GM18499 (cell line): ENCODE measurements around the gene ATG4C.

ENCODE experiments used
- ATAC-seq: cut with Tn5 transposase; IDR thresholded peaks from one replicate; pipeline ENCODE4 v1.9.1; 2021; ENCODE audit warnings: moderate number of reproducible peaks; ENCODE audit not compliant: insufficient read depth, unreplicated experiment

ATG4C gene

GRCh38 chr1:62900566-62900965 is 116.6 kb downstream of the ATG4C start:
- ATAC-seq: no peak

- ATAC-seq: no peak
These were observed 117.7 kb downstream of the ATG4C start for GRCh38 chr1:62901650-62902049.

GRCh38 chr1:62903522-62903921 is 119.6 kb downstream of the ATG4C start:
- ATAC-seq: no peak

GRCh38 chr1:62903982-62904855 is 120.3 kb downstream of the ATG4C start:
- ATAC-seq: no peak

GRCh38 chr1:62904856-62905225 is 120.9 kb downstream of the ATG4C start:
- no peak for ATAC-seq

GRCh38 chr1:62905309-62905708 is 121.4 kb downstream of the ATG4C start:
- no peak for ATAC-seq

- no peak for ATAC-seq
These were observed 121.9 kb downstream of the ATG4C start for GRCh38 chr1:62905872-62906271.

- ATAC-seq: no peak
These were observed 122.5 kb downstream of the ATG4C start for GRCh38 chr1:62906428-62906886.

GRCh38 chr1:62908168-62908695 is 124.3 kb downstream of the ATG4C start:
- ATAC-seq: no peak

- ATAC-seq: no peak
These were observed 128.2 kb downstream of the ATG4C start for GRCh38 chr1:62912028-62912638.
